Measurements from ENCODE around the gene TMEM31.

- TF ChIP-seq CTCF (IDR thresholded peaks at IDR 0.05), result no peak
- no peak for TF ChIP-seq POLR2AphosphoS5 (IDR thresholded peaks at IDR 0.05)
- TF ChIP-seq POLR2A (IDR thresholded peaks at IDR 0.05), result no peak
These were observed 35.9 kb upstream of the TMEM31 start for GRCh38 chrX:103674531-103675454.

Data from prostate gland (tissue), 2 donors.